OCI-LY1 (cell line): ENCODE results near the gene GNPTAB.

Experiments used
- EZH2 ChIP-seq: fragments of 200-600 bp; sonication (generic), shearing (Covaris generic); IDR thresholded peaks from 2 replicates; pipeline ENCODE4 v1.8.0; 2017; ENCODE audit warnings: borderline replicate concordance, mixed run types, mild to moderate bottlenecking, antibody characterized with exemption, low read length, moderate library complexity, mixed read lengths
- TF ChIP-seq, protein P1 (sequence below): fragments of 200-600 bp; sonication (generic), shearing (Covaris generic); IDR thresholded peaks from 2 replicates; pipeline ENCODE4 v1.5.1; 2017; ENCODE audit warnings: mild to moderate bottlenecking, antibody characterized with exemption, low read length, moderate library complexity, mixed read lengths

DNA sequence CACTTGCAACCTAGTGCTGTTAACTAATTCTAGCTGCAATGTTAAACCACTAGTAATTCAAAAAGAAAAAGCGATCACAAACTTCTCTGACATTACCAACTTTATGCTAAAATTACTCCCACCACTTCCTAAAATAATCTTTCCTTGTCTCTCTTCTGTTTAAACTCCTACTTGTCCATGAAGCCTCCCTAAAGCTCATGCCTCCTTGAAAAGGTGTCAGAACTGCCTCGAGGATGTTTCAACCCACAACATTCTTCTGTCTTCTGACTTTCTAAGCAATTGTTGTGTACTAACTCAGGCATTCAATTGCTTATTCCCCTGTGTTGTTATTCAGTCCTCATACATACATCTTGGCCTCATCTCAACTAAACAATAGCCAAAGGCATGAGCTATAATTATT is 5.9 kb downstream of the GNPTAB start:
- TF ChIP-seq, protein P1, sequence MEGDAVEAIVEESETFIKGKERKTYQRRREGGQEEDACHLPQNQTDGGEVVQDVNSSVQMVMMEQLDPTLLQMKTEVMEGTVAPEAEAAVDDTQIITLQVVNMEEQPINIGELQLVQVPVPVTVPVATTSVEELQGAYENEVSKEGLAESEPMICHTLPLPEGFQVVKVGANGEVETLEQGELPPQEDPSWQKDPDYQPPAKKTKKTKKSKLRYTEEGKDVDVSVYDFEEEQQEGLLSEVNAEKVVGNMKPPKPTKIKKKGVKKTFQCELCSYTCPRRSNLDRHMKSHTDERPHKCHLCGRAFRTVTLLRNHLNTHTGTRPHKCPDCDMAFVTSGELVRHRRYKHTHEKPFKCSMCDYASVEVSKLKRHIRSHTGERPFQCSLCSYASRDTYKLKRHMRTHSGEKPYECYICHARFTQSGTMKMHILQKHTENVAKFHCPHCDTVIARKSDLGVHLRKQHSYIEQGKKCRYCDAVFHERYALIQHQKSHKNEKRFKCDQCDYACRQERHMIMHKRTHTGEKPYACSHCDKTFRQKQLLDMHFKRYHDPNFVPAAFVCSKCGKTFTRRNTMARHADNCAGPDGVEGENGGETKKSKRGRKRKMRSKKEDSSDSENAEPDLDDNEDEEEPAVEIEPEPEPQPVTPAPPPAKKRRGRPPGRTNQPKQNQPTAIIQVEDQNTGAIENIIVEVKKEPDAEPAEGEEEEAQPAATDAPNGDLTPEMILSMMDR, result no peak
- no peak for TF ChIP-seq EZH2
